Mesenteric fat pad (tissue), 1 donor: ENCODE data around the gene OR11H7. TPM values are rescaled to one million over a fixed set of nuclear protein-coding genes. Genes with fewer than 3 reads are reported as not detected.
"Not testable (repeated sequence)": the region's sequence is repeated elsewhere in the genome, so short reads cannot be mapped to it uniquely, and the experiment has no call there.

Experiments
- DNase-seq: peaks from one replicate; pipeline ENCODE4 v3.0.0-alpha.2; 2020; ENCODE audit warnings: low spot score
- long read RNA-seq: library from polyadenylated mRNA; unstranded; transcript quantifications from one replicate; pipeline ENCODE4 v2.0.0, GENCODE V29; 2020
- total RNA-seq: library from RNA; stranded (reverse); fragmentation: NEBNext Ultra II Directional; extraction: Animal tissue kit (Norgen Biotek cat#: 25700); gene quantifications from one replicate; pipeline ENCODE4 v1.2.1, GENCODE V29; 2021
- donor health status: DM: yes; HTN: yes; CAD: no.

Gene OR11H7
- total RNA-seq: not detected
- long read RNA-seq: 0 reads

GRCh38 chr14:20228681-20229080, at the start of gene OR11H7:
Gene OR11H7, plus strand, starts transcription at chr14:20228981.
- DNase-seq: no peak

- no peak for DNase-seq
Observed at GRCh38 chr14:20179218-20179617, 49.6 kb upstream of the OR11H7 start.

- DNase-seq: no peak
Observed at GRCh38 chr14:20179880-20180279, 48.9 kb upstream of the OR11H7 start.

GRCh38 chr14:20180486-20180885, 48.3 kb upstream of the OR11H7 start:
- DNase-seq: no peak

GRCh38 chr14:20184181-20184580, 44.6 kb upstream of the OR11H7 start:
- DNase-seq: no peak

GRCh38 chr14:20190596-20190995, 38.2 kb upstream of the OR11H7 start, which contains the start of gene OR11G2:
Gene OR11G2, plus strand, starts transcription at chr14:20190896. Its CDS starts 6,542 bp downstream, at chr14:20197438.
- no peak for DNase-seq

GRCh38 chr14:20191396-20191795, 37.4 kb upstream of the OR11H7 start:
- no peak for DNase-seq

GRCh38 chr14:20194101-20194500, 34.7 kb upstream of the OR11H7 start:
- DNase-seq: no peak

GRCh38 chr14:20195170-20195569, 33.6 kb upstream of the OR11H7 start:
- not testable (repeated sequence) for DNase-seq

GRCh38 chr14:20195911-20196310, 32.9 kb upstream of the OR11H7 start:
- DNase-seq: no peak

- DNase-seq: no peak
Observed at GRCh38 chr14:20197459-20197858, 31.3 kb upstream of the OR11H7 start.

- DNase-seq: no peak
Observed at GRCh38 chr14:20198991-20199390, 29.8 kb upstream of the OR11H7 start.

GRCh38 chr14:20204721-20205120, 24.1 kb upstream of the OR11H7 start:
- no peak for DNase-seq

- no peak for DNase-seq
Observed at GRCh38 chr14:20209595-20209994, 19.2 kb upstream of the OR11H7 start.

- not testable (repeated sequence) for DNase-seq
Observed at GRCh38 chr14:20212406-20212805, 16.4 kb upstream of the OR11H7 start.

- DNase-seq: no peak
Observed at GRCh38 chr14:20215196-20215595, 13.6 kb upstream of the OR11H7 start.

GRCh38 chr14:20219033-20219432, 9.7 kb upstream of the OR11H7 start:
- DNase-seq: no peak

- no peak for DNase-seq
Observed at GRCh38 chr14:20223410-20223809, 5.4 kb upstream of the OR11H7 start, which contains the start of gene OR11H6. Gene OR11H6, plus strand, starts transcription at chr14:20223710. Its CDS starts 0 bp downstream, at chr14:20223710.

- not testable (repeated sequence) for DNase-seq
Observed at GRCh38 chr14:20235415-20235814, 6.6 kb downstream of the OR11H7 start.

GRCh38 chr14:20247646-20248246, 19.0 kb downstream of the OR11H7 start:
- DNase-seq: no peak

GRCh38 chr14:20262642-20263128, 33.9 kb downstream of the OR11H7 start:
- DNase-seq: no peak

- not testable (repeated sequence) for DNase-seq
Observed at GRCh38 chr14:20264361-20264760, 35.6 kb downstream of the OR11H7 start.

- no peak for DNase-seq
Observed at GRCh38 chr14:20274062-20274461, 45.3 kb downstream of the OR11H7 start.
